Gastroesophageal sphincter (tissue), 4 donors: Measurements from ENCODE around the gene COL6A1. TPM values are rescaled to one million over a fixed set of nuclear protein-coding genes. Genes with fewer than 3 reads are reported as not detected.

Experiments used
- ATAC-seq: fragments of 150-250 bp; one replicate; pipeline ENCODE4 v1.9.1; 2016; ENCODE audit warnings: mild to moderate bottlenecking, moderate library complexity
- H3K27ac ChIP-seq, 4 donors: fragments of 200-600 bp; sonication (generic) in 3 of 4; 1 replicate in 3 of 4; 2 replicates in 1 of 4; pipeline ENCODE4 v1.5.1; 2016 to 2019
- H3K27me3 ChIP-seq: fragments of 200-600 bp; sonication (generic); one replicate; pipeline ENCODE4 v1.5.1; 2019
- H3K36me3 ChIP-seq, 2 donors: fragments of 200-600 bp; sonication (generic); one replicate each; pipeline ENCODE4 v1.5.1; 2019; ENCODE audit warnings: control low read depth in 1 of 2
- H3K4me1 ChIP-seq, 3 donors: fragments of 200-600 bp; sonication (generic); 1 replicate in 2 of 3; 2 replicates in 1 of 3; pipeline ENCODE4 v1.5.1; 2016 to 2019; ENCODE audit warnings: control low read depth in 2 of 3
- H3K4me3 ChIP-seq, 2 donors: fragments of 200-600 bp; sonication (generic); one replicate each; pipeline ENCODE4 v1.5.1; 2019; ENCODE audit warnings: mild to moderate bottlenecking in 1 of 2, moderate library complexity in 1 of 2
- H3K9me3 ChIP-seq, 3 donors: fragments of 200-600 bp; sonication (generic); one replicate each; pipeline ENCODE4 v1.5.1; 2017 to 2019; ENCODE audit warnings: control low read depth in 2 of 3
- CTCF ChIP-seq, 4 experiments: fragments of 200-600 bp in 2 of 4; fragments of 450-650 bp in 2 of 4; sonication (generic) in 1 of 4; IDR thresholded peaks; one replicate each; pipeline ENCODE4 v1.5.1; 2017 to 2019; ENCODE audit warnings: antibody characterized with exemption in 4 of 4, mild to moderate bottlenecking in 2 of 4, moderate library complexity in 2 of 4
- EP300 ChIP-seq: sonication (generic); formaldehyde crosslinking; IDR thresholded peaks from one replicate; pipeline ENCODE4 v1.6.1; 2017; ENCODE audit warnings: antibody characterized with exemption, mild to moderate bottlenecking
- POLR2A ChIP-seq, 2 donors: fragments of 450-650 bp; IDR thresholded peaks; one replicate each; pipeline ENCODE4 v1.6.1; 2017; ENCODE audit warnings: antibody characterized with exemption in 2 of 2, mild to moderate bottlenecking in 2 of 2, moderate library complexity in 1 of 2
- POLR2AphosphoS5 ChIP-seq: sonication (generic); formaldehyde crosslinking; IDR thresholded peaks from one replicate; pipeline ENCODE4 v1.6.1; 2017; ENCODE audit warnings: antibody characterized with exemption
- WGBS, 2 donors: methylation state at CpG; one replicate each; pipeline ENCODE4 v1.1.5; 2018; ENCODE audit warnings: low coverage in 1 of 2; 5-methylcytosine and 5-hydroxymethylcytosine counted together
- total RNA-seq, 4 donors: library from RNA; depleted of rRNA; stranded (reverse); fragments of >200 nt; gene quantifications; one replicate each; pipeline ENCODE4 v1.1.0, GENCODE V29; 2016

COL6A1 gene
- total RNA-seq, 4 donors from 2014 or later = 477 to 1,231 (median 878) TPM

- Histone ChIP-seq H3K27me3 (no peaks in the 10 kb centered on the region), H3K27ac (peak overlapping the region in 3 of 4 donors; percentile 79 to 81 (median 80)), H3K36me3 (peaks cover 0 to 95% of the 10 kb centered on the region in 2 donors), H3K4me1 (peaks cover 0 to 95% (median 38%) of the 10 kb centered on the region in 3 donors), H3K9me3 (no peaks in the 10 kb centered on the region), H3K4me3 (no peak overlapping the region)
- 40% methylated on average over 1 of the region's 6 CpGs; no CpG with 5 or more reads in 1 of the 2 donors for WGBS, 2 donors
- TF ChIP-seq CTCF (IDR thresholded peaks at IDR 0.05) (no peak), POLR2AphosphoS5 (no peak), EP300 (no peak), POLR2A (IDR thresholded peaks at IDR 0.05) (no peak)
- ATAC-seq = no peak
These were observed 14.2 kb downstream of the COL6A1 start for GRCh38 chr21:45995686-45996179.

GRCh38 chr21:45996311-45997204, 15.0 kb downstream of the COL6A1 start:
- H3K4me3 ChIP-seq = no peak overlapping the region
- WGBS, 2 donors = 30% methylated on average over 2 of the region's 27 CpGs; no CpG with 5 or more reads in 1 of the 2 donors
- H3K36me3 ChIP-seq = peaks cover 0 to 95% of the 10 kb centered on the region in 2 donors
- no peaks in the 10 kb centered on the region for H3K27me3 ChIP-seq
- peak overlapping the region in 3 of 4 donors; percentile 79 to 81 (median 80) for H3K27ac ChIP-seq
- no peaks in the 10 kb centered on the region for H3K9me3 ChIP-seq
- TF ChIP-seq EP300 = no peak
- no peak for TF ChIP-seq POLR2AphosphoS5
- TF ChIP-seq POLR2A (IDR thresholded peaks at IDR 0.05) = no peak
- TF ChIP-seq CTCF (IDR thresholded peaks at IDR 0.05) = no peak
- ATAC-seq = no peak
- H3K4me1 ChIP-seq = peaks cover 0 to 95% (median 35%) of the 10 kb centered on the region in 3 donors

GRCh38 chr21:45997205-45997494, 15.6 kb downstream of the COL6A1 start:
- Histone ChIP-seq H3K27me3 (no peaks in the 10 kb centered on the region), H3K9me3 (no peaks in the 10 kb centered on the region), H3K36me3 (peaks cover 0 to 95% of the 10 kb centered on the region in 2 donors), H3K4me1 (peaks cover 0 to 94% (median 31%) of the 10 kb centered on the region in 3 donors), H3K4me3 (no peak overlapping the region), H3K27ac (peak overlapping the region in 3 of 4 donors; percentile 79 to 81 (median 80))
- no peak for ATAC-seq
- 80% methylated on average over 1 of the region's 9 CpGs; no CpG with 5 or more reads in 1 of the 2 donors for WGBS, 2 donors
- TF ChIP-seq CTCF (IDR thresholded peaks at IDR 0.05) (no peak), POLR2AphosphoS5 (no peak), EP300 (no peak), POLR2A (IDR thresholded peaks at IDR 0.05) (no peak)

GRCh38 chr21:45997495-45998275, 16.1 kb downstream of the COL6A1 start:
- Histone ChIP-seq H3K27ac (peak overlapping the region in 3 of 4 donors; percentile 79 to 81 (median 80)), H3K27me3 (no peaks in the 10 kb centered on the region), H3K4me3 (no peak overlapping the region), H3K36me3 (peaks cover 0 to 95% of the 10 kb centered on the region in 2 donors), H3K4me1 (peaks cover 0 to 92% (median 26%) of the 10 kb centered on the region in 3 donors), H3K9me3 (no peaks in the 10 kb centered on the region)
- no peak for ATAC-seq
- WGBS, 2 donors = no CpG with 5 or more reads among the region's 38 CpGs
- TF ChIP-seq POLR2A (IDR thresholded peaks at IDR 0.05) (no peak), CTCF (IDR thresholded peaks at IDR 0.05) (no peak), POLR2AphosphoS5 (no peak), EP300 (no peak)
